SK-N-SH (cell line): ENCODE measurements around the gene SETBP1.

Experiments
- EP300 ChIP-seq, 2 experiments: IDR thresholded peaks; 2 replicates each; pipeline versions ENCODE4 v1.4.0 to v1.6.1; 2012; ENCODE audit warnings: borderline replicate concordance in 1 of 2, low read depth in 1 of 2, low read length in 1 of 2
- SMC3 ChIP-seq: IDR thresholded peaks from 2 replicates; pipeline ENCODE4 v1.6.1; 2012; ENCODE audit warnings: low read depth, low read length, improper control_type of control experiment
- TF ChIP-seq, protein P1 (sequence below): IDR thresholded peaks from 2 replicates; pipeline ENCODE4 v1.6.1; 2012; ENCODE audit warnings: mild to moderate bottlenecking, low read depth, low read length, moderate library complexity
- TF ChIP-seq, protein P2 (sequence below): IDR thresholded peaks from 2 replicates; pipeline ENCODE4; 2012
- TF ChIP-seq, protein P3 (sequence below): fragments of 200-600 bp; sonication (generic); IDR thresholded peaks from 2 replicates; pipeline ENCODE4 v1.6.1; 2017; ENCODE audit warnings: antibody characterized with exemption, mild to moderate bottlenecking, moderate library complexity

DNA sequence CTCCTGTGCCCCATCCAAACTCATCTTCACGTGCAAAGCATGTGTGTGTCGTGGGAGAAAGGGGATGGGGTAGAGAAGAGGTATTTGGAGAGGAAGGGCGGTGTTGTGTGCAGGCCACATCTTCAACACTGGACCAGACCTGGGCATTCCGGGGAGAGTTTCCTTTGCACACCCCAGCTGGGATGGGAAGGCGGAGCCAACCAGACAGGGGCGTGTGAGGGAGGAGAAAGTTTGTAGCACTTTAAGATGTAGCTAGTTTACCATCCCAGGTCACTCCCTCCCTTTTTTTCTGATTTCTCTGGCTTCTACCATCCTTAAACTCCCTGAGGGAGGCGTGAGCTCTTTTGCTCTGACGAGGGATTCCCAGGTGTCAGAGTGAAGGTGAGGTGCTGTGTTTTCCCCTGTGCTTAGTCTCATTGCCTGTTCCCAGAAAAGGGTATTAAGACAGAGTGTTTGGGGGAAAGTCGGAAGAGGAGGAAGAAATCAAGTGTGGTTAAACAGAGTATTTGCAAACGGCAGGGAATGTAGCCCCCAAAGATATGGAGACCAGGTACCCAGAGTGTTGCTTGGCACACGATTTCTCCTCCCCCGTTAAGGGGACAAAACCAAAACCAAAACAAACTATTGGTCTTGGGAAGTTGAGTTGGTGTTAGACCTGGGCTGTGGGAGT is 1.6 kb downstream of the SETBP1 start:
- TF ChIP-seq, protein P1, sequence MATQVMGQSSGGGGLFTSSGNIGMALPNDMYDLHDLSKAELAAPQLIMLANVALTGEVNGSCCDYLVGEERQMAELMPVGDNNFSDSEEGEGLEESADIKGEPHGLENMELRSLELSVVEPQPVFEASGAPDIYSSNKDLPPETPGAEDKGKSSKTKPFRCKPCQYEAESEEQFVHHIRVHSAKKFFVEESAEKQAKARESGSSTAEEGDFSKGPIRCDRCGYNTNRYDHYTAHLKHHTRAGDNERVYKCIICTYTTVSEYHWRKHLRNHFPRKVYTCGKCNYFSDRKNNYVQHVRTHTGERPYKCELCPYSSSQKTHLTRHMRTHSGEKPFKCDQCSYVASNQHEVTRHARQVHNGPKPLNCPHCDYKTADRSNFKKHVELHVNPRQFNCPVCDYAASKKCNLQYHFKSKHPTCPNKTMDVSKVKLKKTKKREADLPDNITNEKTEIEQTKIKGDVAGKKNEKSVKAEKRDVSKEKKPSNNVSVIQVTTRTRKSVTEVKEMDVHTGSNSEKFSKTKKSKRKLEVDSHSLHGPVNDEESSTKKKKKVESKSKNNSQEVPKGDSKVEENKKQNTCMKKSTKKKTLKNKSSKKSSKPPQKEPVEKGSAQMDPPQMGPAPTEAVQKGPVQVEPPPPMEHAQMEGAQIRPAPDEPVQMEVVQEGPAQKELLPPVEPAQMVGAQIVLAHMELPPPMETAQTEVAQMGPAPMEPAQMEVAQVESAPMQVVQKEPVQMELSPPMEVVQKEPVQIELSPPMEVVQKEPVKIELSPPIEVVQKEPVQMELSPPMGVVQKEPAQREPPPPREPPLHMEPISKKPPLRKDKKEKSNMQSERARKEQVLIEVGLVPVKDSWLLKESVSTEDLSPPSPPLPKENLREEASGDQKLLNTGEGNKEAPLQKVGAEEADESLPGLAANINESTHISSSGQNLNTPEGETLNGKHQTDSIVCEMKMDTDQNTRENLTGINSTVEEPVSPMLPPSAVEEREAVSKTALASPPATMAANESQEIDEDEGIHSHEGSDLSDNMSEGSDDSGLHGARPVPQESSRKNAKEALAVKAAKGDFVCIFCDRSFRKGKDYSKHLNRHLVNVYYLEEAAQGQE, result no peak
- no peak for TF ChIP-seq EP300 (IDR thresholded peaks at IDR 0.05; ENCODE audit: borderline replicate concordance in 1 of 2, low read depth in 1 of 2, low read length in 1 of 2)
- TF ChIP-seq, protein P2, sequence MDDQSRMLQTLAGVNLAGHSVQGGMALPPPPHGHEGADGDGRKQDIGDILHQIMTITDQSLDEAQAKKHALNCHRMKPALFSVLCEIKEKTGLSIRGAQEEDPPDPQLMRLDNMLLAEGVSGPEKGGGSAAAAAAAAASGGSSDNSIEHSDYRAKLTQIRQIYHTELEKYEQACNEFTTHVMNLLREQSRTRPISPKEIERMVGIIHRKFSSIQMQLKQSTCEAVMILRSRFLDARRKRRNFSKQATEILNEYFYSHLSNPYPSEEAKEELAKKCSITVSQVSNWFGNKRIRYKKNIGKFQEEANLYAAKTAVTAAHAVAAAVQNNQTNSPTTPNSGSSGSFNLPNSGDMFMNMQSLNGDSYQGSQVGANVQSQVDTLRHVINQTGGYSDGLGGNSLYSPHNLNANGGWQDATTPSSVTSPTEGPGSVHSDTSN, result no peak
- TF ChIP-seq, protein P3, sequence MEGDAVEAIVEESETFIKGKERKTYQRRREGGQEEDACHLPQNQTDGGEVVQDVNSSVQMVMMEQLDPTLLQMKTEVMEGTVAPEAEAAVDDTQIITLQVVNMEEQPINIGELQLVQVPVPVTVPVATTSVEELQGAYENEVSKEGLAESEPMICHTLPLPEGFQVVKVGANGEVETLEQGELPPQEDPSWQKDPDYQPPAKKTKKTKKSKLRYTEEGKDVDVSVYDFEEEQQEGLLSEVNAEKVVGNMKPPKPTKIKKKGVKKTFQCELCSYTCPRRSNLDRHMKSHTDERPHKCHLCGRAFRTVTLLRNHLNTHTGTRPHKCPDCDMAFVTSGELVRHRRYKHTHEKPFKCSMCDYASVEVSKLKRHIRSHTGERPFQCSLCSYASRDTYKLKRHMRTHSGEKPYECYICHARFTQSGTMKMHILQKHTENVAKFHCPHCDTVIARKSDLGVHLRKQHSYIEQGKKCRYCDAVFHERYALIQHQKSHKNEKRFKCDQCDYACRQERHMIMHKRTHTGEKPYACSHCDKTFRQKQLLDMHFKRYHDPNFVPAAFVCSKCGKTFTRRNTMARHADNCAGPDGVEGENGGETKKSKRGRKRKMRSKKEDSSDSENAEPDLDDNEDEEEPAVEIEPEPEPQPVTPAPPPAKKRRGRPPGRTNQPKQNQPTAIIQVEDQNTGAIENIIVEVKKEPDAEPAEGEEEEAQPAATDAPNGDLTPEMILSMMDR, result no peak
- TF ChIP-seq SMC3, result no peak
